Right ventricle myocardium superior (tissue), 1 donor: ENCODE data around the gene RB1. TPM values are rescaled to one million over a fixed set of nuclear protein-coding genes. Genes with fewer than 3 reads are reported as not detected.
"Not testable (repeated sequence)": the region's sequence is repeated elsewhere in the genome, so short reads cannot be mapped to it uniquely, and the experiment has no call there.

Experiments
- ATAC-seq: fragments of 200-7000 bp; cut with Tn5 transposase; one replicate; pipeline ENCODE4 v1.9.1; 2020; ENCODE audit warnings: mild to moderate bottlenecking; ENCODE audit not compliant: poor library complexity
- DNase-seq: peaks from one replicate; pipeline ENCODE4 v3.0.0-alpha.2; 2020
- intact Hi-C: fragments of 100-400 bp; cut with DNase I; formaldehyde crosslinking; loops from one replicate; pipeline ENCODE4 v1.11.2; 2022
- total RNA-seq: library from RNA; stranded (reverse); fragmentation: NEBNext Ultra II Directional; extraction: Animal tissue kit (Norgen Biotek cat#: 25700); gene quantifications from one replicate; pipeline ENCODE4 v1.2.1, GENCODE V29; 2021
- donor health status: DM: no; HTN: yes; CAD: no; lungs with severe emphysema.

The RB1 gene
- total RNA-seq, 1 donor from 2014 or later: 24.4 TPM

- ATAC-seq, intact Hi-C loops: not testable (repeated sequence)
Measured at GRCh38 chr13:48426755-48427298, 123.3 kb downstream of the RB1 start.

GRCh38 chr13:48429036-48429435, 125.5 kb downstream of the RB1 start:
- intact Hi-C loops: no loop called here
- no peak for ATAC-seq
- no peak for DNase-seq

More at GRCh38 chr13:48426755-48427298, 123.3 kb downstream of the RB1 start:
- not testable (repeated sequence) for DNase-seq

GRCh38 chr13:48429886-48430285, 126.3 kb downstream of the RB1 start:
- ATAC-seq: no peak
- intact Hi-C loops: no loop called here
- no peak for DNase-seq

GRCh38 chr13:48431431-48431830, 127.9 kb downstream of the RB1 start:
- ATAC-seq: no peak
- intact Hi-C loops: no loop called here
- no peak for DNase-seq

- intact Hi-C loops: no loop called here
- no peak for DNase-seq
- ATAC-seq: peak; percentile 25
Measured at GRCh38 chr13:48431987-48432615, 128.6 kb downstream of the RB1 start.

GRCh38 chr13:48434200-48434599, 130.6 kb downstream of the RB1 start:
- ATAC-seq (no peak), DNase-seq (no peak)
- intact Hi-C loops: no loop called here

GRCh38 chr13:48436661-48437288, 133.2 kb downstream of the RB1 start:
- intact Hi-C loops: no loop called here
- ATAC-seq (peak; percentile 25), DNase-seq (no peak)

GRCh38 chr13:48437371-48437770, 133.8 kb downstream of the RB1 start:
- intact Hi-C loops: no loop called here
- peak; percentile 92 for ATAC-seq

GRCh38 chr13:48443442-48444208, 140.1 kb downstream of the RB1 start:
- intact Hi-C loops: no loop called here
- DNase-seq: no peak
- ATAC-seq: no peak

More at GRCh38 chr13:48437371-48437770, 133.8 kb downstream of the RB1 start:
- peak; percentile 81 for DNase-seq

- ATAC-seq (no peak), DNase-seq (no peak)
- intact Hi-C loops: loop anchor here (5.0 kb wide), 1 partner anchor 46 kb away; no protein-coding TSS in a partner anchor
Measured at GRCh38 chr13:48446464-48446863, 142.9 kb downstream of the RB1 start.

GRCh38 chr13:48448285-48448958, 144.9 kb downstream of the RB1 start:
- intact Hi-C loops: loop anchor here (5.0 kb wide), 1 partner anchor 44 kb away; no protein-coding TSS in a partner anchor
- DNase-seq (no peak), ATAC-seq (no peak)

GRCh38 chr13:48448959-48449614, 145.5 kb downstream of the RB1 start:
- intact Hi-C loops: loop anchor here (5.0 kb wide), 1 partner anchor 43 kb away; no protein-coding TSS in a partner anchor
- peak; percentile 59 for ATAC-seq
- no peak for DNase-seq

GRCh38 chr13:48449656-48450055, 146.1 kb downstream of the RB1 start:
- intact Hi-C loops: loop anchor here (5.0 kb wide), 1 partner anchor 43 kb away; no protein-coding TSS in a partner anchor
- no peak for ATAC-seq
- DNase-seq: no peak

- DNase-seq, intact Hi-C loops, ATAC-seq: not testable (repeated sequence)
Measured at GRCh38 chr13:48451196-48451595, 147.6 kb downstream of the RB1 start.

GRCh38 chr13:48456546-48456945, 153.0 kb downstream of the RB1 start:
- no peak for ATAC-seq
- intact Hi-C loops: no loop called here
- no peak for DNase-seq

GRCh38 chr13:48457578-48458242, 154.2 kb downstream of the RB1 start:
- no peak for DNase-seq
- intact Hi-C loops: no loop called here
- no peak for ATAC-seq

GRCh38 chr13:48475230-48475629, 171.7 kb downstream of the RB1 start:
- intact Hi-C loops: no loop called here
- ATAC-seq (no peak), DNase-seq (no peak)

GRCh38 chr13:48476215-48476614, 172.7 kb downstream of the RB1 start:
- intact Hi-C loops: no loop called here
- ATAC-seq (peak; percentile 63), DNase-seq (no peak)
